Skin of body (tissue), 2 donors: ENCODE measurements around the gene DOCK2. TPM values are rescaled to one million over a fixed set of nuclear protein-coding genes. Genes with fewer than 3 reads are reported as not detected.

Experiments
- DNase-seq: peaks from one replicate; lab custom pipeline; 2025; lab: John Stamatoyannopoulos, UW
- total RNA-seq: library from RNA; depleted of rRNA; stranded (reverse); fragments of >200 nt; gene quantifications from one replicate; pipeline ENCODE4 v1.2.3, GENCODE V29; 2014

The DOCK2 gene
- total RNA-seq, 1 donor from 2014 or later = 20.6 TPM

DNA sequence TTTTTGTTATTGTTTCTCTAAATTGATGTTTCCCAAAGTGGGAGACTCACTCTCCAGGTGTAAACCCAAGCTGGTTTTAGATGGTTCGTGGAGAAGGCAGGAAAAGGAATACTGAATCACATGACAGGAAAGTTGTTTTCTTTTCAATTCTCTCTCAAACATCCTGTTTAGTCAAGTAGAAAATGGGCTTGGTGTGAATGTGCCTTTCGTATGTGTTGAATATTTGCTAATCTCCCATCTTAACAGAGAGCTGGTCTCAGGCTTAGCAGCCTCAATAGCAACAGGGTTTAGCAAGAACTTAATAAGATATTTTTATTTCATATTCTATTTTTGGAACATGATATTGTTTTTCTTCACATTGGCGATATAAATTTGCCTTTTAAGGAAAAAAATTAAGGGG lies 223.5 kb downstream of the DOCK2 start:
- DNase-seq = no peak

DNA sequence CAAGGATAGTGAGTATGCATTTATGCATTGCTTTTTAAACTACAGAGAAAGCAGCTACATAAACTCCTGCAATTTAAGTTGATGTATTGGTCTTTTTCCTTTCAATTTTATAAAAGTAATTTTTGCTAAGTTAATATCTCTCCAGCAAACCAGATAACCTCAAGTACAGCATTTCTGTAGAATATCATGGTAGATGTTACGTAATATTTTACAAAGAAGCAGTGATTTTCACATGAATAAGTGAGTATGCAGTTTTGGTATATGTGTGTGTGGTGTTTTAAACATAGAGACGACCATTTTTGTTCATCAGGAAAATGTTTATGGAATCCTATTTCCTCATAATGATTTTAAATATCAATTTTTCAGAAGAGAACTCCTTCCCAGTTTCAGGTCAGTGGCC lies 224.4 kb downstream of the DOCK2 start:
- no peak for DNase-seq

GRCh38 chr5:169861934-169862333 lies 224.9 kb downstream of the DOCK2 start:
- DNase-seq = no peak

DNA sequence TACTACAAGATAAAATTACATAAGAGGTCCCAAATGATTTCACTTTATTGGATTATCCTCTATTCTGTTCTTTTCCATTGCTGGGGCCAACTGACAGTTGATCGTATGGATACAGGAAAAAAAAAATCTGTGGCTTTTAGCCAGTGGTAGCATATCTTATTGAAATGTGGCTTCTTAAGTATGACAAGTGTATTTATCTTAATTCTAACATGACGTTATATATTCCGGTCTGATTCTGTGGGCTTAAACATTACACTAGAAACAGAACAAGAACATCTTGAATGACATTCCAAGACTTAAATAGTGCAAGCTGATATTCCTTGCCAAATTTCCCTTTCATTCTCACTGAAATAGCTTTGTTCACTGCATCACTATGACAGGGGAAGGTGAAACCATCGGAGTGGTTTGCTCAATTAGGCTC lies 225.3 kb downstream of the DOCK2 start:
- DNase-seq = no peak

DNA sequence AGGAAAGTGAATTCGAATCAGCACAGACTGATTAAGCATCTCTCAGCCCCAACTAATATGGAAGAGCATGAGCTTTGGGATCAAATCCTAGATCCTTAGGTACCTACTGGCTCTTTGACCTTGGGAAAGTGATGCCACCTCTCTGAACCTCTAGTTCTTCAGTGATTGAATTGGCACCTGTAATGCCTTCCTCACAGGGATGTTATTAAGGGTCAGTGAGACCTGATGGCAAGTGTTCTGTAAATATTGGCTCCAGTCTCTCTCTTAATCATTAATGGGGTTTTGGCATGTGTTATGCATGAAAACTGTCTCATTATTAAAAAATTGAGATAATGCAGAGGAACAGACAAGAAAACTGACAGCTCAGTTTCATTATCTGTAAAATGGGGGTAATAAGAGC lies 227.4 kb downstream of the DOCK2 start:
- no peak for DNase-seq

DNA sequence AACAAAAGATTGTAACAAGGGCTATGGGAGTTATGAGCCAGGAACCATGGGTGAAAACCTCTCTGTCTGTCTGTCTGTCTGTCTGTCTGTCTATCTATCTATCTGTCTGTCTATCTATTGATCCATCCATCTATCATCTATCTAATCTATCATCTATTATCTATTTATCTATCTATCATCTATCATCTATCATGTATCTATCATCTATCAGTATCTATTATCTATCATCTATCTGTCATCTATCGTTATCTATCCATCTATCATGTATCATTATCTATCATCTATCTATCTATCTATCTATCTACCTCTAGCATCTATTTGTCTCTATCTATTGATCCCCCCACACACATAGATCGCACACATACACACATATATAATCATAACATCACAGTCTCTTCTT lies 230.3 kb downstream of the DOCK2 start:
- no peak for DNase-seq

DNA sequence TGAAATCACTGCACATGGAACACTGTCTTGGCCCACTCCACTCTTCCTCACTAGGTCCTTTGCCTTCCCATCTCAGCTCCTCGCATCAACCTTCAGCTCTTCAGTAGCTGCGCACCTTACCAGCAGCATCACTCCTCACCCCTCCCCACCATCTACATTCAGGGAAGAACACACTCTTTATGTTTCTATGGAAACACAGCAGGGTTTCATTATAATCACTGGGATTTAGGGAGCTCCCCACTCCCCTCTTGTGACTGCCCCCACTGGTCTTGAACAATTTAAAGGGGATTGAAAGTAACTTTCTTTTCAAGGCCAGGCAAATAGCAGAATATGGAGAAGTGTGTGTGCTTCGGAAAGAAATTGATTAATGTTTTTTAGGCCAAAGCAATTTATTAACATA lies 232.0 kb downstream of the DOCK2 start:
- DNase-seq = no peak

DNA sequence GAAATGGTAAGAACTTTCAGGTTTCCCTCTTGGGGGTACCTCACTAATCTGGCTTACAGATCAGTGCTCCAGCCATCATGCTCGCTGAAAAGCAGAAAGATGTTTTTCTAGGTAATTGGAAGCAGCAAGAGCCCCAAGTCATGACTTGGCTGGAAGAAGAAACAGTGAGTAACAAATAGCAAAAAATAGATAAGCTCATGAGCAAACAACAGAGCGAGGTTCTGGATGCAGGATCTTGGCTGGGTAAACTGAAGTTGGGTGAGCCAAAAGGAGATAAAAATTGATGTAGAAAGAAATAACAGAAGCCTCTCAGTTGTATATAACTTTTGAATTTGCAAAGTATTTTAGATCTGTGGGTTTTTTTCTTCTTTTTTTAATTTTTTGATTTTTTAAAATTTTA lies 233.1 kb downstream of the DOCK2 start:
- no peak for DNase-seq

GRCh38 chr5:169871826-169872490 lies 234.9 kb downstream of the DOCK2 start:
- no peak for DNase-seq

GRCh38 chr5:169873642-169874041 lies 236.6 kb downstream of the DOCK2 start:
- no peak for DNase-seq

- DNase-seq = no peak
These were observed 237.5 kb downstream of the DOCK2 start for GRCh38 chr5:169874621-169875020.

GRCh38 chr5:169875091-169875728 lies 238.1 kb downstream of the DOCK2 start:
- peak; percentile 9 for DNase-seq

DNA sequence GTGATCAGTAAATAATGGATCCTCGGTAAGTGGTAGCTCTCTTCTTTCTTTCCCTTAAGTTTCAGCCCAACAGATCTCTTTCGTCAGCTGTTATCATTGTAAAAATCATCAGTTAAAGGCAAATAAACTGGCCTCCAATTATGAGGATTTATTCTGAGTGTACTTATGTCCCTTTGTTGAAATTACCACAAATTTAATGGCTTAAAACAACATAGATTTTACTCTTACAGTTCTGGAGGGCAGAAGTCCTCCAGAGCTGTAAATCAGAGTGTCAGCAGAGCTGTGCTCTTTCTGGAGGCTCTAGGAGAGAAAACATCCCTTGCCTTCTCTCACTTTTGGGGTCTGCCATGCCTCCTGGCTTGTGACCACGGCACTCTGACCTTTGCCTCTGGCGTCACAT lies 238.7 kb downstream of the DOCK2 start:
- DNase-seq = no peak

DNA sequence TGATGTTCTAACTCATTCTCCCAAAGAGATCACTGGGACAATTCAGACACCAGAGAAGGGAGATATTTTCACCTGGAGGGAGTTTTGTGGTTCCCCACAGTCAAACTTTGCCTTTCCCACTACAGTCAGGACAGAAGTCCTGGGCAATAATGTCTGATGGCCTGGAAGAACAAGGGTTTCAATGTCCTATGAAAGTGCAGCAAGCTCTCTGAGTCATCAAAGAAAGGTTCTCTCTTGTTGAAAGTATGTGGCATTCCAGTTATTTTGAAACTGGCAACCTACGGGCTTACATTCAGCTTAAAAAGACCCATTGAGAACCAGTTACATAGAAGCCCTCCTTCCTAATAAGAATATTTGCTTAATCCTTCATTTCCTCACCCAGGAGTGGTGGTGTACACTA lies 239.3 kb downstream of the DOCK2 start:
- DNase-seq = no peak

GRCh38 chr5:169880012-169880663 lies 243.1 kb downstream of the DOCK2 start:
- no peak for DNase-seq

DNA sequence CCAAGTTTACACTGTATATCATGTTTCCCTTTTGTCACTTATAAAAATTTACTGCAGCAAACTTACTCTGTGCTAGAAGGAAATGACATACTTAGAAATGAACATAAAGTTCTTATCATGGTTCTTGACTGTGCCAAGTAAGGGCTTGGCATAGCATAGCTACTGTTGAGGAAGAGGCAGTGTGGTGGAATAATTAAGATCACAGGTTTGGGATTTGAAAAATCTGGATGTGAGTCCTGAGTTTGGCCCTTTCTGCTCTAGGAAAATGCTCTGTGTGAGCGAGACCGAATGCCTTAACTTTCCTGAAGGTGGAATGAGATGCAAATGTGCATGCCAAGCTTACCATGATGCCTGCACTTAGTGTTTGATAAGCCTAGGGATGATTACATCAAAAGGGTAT lies 243.7 kb downstream of the DOCK2 start:
- no peak for DNase-seq

GRCh38 chr5:169881702-169882303 lies 244.7 kb downstream of the DOCK2 start:
- DNase-seq = no peak

- DNase-seq = no peak
These were observed 249.0 kb downstream of the DOCK2 start for GRCh38 chr5:169886033-169886432.

DNA sequence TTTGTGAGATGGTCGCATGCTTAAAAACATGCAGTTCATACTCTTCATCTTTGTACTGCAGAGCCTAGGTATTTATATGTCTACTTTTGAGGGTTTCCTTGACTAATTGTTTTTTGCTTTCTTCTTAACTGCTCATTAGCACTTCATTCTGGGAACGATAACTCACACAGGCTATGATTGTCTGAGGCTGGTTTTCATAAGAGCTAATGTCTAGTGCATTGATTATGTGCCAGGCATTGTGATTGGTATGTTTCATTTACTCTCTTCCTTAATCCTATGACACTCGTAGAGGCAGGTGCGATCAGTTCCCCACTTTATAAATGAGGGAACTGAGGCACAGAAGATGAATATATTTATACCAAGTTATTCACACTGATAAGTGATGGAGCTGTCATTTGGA lies 249.6 kb downstream of the DOCK2 start:
- DNase-seq = no peak

GRCh38 chr5:169889572-169889971 lies 252.5 kb downstream of the DOCK2 start:
- DNase-seq = no peak

DNA sequence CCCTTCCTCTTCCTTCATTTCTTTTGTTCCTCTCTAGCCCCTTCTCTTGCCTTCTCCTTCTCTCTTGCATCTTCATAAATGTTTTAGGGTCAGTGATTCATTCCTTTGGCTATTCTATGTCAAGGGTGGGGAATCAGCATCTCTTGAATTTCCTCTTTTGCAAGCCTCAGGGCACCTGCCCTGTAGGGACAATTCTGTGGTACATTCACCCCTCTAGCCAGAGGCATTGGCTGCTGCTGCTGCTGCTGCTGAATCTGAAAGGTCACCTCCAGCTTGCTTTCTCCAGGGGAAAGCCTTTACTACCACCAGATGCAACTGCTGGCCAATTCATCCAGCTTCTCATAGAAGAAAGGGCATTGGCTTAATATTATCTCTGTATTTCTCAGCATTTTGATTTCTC lies 255.9 kb downstream of the DOCK2 start:
- no peak for DNase-seq

DNA sequence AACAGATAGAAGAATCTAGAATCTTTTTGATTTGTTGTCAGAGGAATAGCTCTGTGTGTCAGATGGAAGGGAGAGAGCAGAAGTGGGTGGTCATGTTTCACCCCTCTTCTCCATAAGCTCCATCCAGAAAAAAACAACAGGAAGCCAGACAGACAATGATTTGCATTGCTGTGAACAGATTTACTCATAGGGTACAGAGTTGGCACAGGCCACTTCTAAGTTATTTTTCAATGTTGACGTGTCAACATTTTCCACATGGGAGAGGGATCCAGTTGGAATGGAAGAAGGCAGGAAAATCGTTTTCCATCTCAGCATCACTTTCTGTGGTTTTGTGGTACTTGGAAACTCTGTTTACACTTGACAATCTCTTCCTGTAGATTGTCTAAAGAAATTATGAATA lies 256.5 kb downstream of the DOCK2 start:
- no peak for DNase-seq

GRCh38 chr5:169895926-169896325 lies 258.9 kb downstream of the DOCK2 start:
- no peak for DNase-seq
